Activated T-helper 1 cell treated with anti-CD3 and anti-CD28 coated beads, Interleukin-2, amount 50 U/mL, for 16 hours (primary cell): ENCODE results near the gene TANC1.

Experiments
- DNase-seq, 2 donors: peaks; one replicate each; pipeline ENCODE4 v3.0.0-alpha.2; 2020; ENCODE audit warnings: low read depth in 1 of 2, low spot score in 1 of 2

Gene TANC1

GRCh38 chr2:159053161-159054031 is 85.0 kb downstream of the TANC1 start:
- DNase-seq, result no peak

- DNase-seq, result no peak
These were observed 85.5 kb downstream of the TANC1 start for GRCh38 chr2:159054032-159054334.

- no peak for DNase-seq
These were observed 86.5 kb downstream of the TANC1 start for GRCh38 chr2:159054985-159055384.

GRCh38 chr2:159060518-159060917 is 92.1 kb downstream of the TANC1 start:
- DNase-seq, result no peak

- DNase-seq, result no peak
These were observed 95.2 kb downstream of the TANC1 start for GRCh38 chr2:159063677-159064076.

GRCh38 chr2:159064446-159065301 is 96.2 kb downstream of the TANC1 start:
- no peak for DNase-seq

GRCh38 chr2:159065313-159065712 is 96.9 kb downstream of the TANC1 start:
- no peak for DNase-seq

- DNase-seq, result no peak
These were observed 97.5 kb downstream of the TANC1 start for GRCh38 chr2:159065891-159066290.

GRCh38 chr2:159066541-159067156 is 98.2 kb downstream of the TANC1 start:
- DNase-seq, result no peak

GRCh38 chr2:159067971-159068370 is 99.5 kb downstream of the TANC1 start:
- DNase-seq, result no peak

GRCh38 chr2:159069229-159069628 is 100.8 kb downstream of the TANC1 start:
- DNase-seq, result no peak

- no peak for DNase-seq
These were observed 101.8 kb downstream of the TANC1 start for GRCh38 chr2:159070235-159070634.

- DNase-seq, result no peak
These were observed 102.9 kb downstream of the TANC1 start for GRCh38 chr2:159071190-159071915.

GRCh38 chr2:159072795-159073194 is 104.4 kb downstream of the TANC1 start:
- no peak for DNase-seq

- no peak for DNase-seq
These were observed 104.8 kb downstream of the TANC1 start for GRCh38 chr2:159073256-159073655.

- DNase-seq, result no peak
These were observed 106.2 kb downstream of the TANC1 start for GRCh38 chr2:159074605-159075004.

GRCh38 chr2:159075727-159076126 is 107.3 kb downstream of the TANC1 start:
- no peak for DNase-seq

GRCh38 chr2:159076241-159076640 is 107.8 kb downstream of the TANC1 start:
- DNase-seq, result no peak

GRCh38 chr2:159077869-159078268 is 109.4 kb downstream of the TANC1 start:
- no peak for DNase-seq

GRCh38 chr2:159078443-159078842 is 110.0 kb downstream of the TANC1 start:
- no peak for DNase-seq

GRCh38 chr2:159080641-159081040 is 112.2 kb downstream of the TANC1 start:
- DNase-seq, result no peak
